Ovary (tissue), 9 donors: ENCODE results near the gene MAST4. TPM values are rescaled to one million over a fixed set of nuclear protein-coding genes. Genes with fewer than 3 reads are reported as not detected.

Experiments used
- DNase-seq, 5 donors: peaks; one replicate each; pipeline ENCODE4 v3.0.0-alpha.2; 2019 to 2020
- H3K27ac ChIP-seq, 2 donors: fragments of 200-600 bp; one replicate each; pipeline versions ENCODE4 v1.5.1 to v1.8.0; 2019 to 2022
- H3K27me3 ChIP-seq: fragments of 200-600 bp; one replicate; pipeline ENCODE4 v1.8.0; 2022
- H3K36me3 ChIP-seq: fragments of 200-600 bp; sonication (generic); one replicate; pipeline ENCODE4 v1.5.1; 2019
- H3K4me1 ChIP-seq: one replicate; pipeline ENCODE4 v1.8.1; 2013; ENCODE audit warnings: mild to moderate bottlenecking, moderate library complexity; ENCODE audit not compliant: insufficient read depth
- H3K4me3 ChIP-seq: fragments of 200-600 bp; sonication (generic); one replicate; pipeline ENCODE4 v1.5.1; 2017
- H3K9me3 ChIP-seq, 2 donors: fragments of 200-600 bp in 1 of 2; sonication (generic) in 1 of 2; one replicate each; pipeline versions ENCODE4 v1.5.1 to v1.8.1; 2013 to 2019; ENCODE audit warnings: mild to moderate bottlenecking in 1 of 2, moderate library complexity in 1 of 2
- CTCF ChIP-seq, 3 donors: fragments of 450-650 bp in 2 of 3; fragments of 200-600 bp in 1 of 3; IDR thresholded peaks; one replicate each; pipeline versions ENCODE4 v1.5.1 to v1.8.0; 2016 to 2022; ENCODE audit warnings: antibody characterized with exemption in 3 of 3, mild to moderate bottlenecking in 1 of 3
- EP300 ChIP-seq: sonication (generic); formaldehyde crosslinking; IDR thresholded peaks from one replicate; pipeline ENCODE4 v1.6.1; 2017; ENCODE audit warnings: antibody characterized with exemption
- POLR2A ChIP-seq: fragments of 450-650 bp; IDR thresholded peaks from one replicate; pipeline ENCODE4 v1.6.1; 2017; ENCODE audit warnings: antibody characterized with exemption, mild to moderate bottlenecking, moderate library complexity
- WGBS, 3 donors: extraction: QIAGEN DNeasy Blood & Tissue Kit in 1 of 3; methylation state at CpG; one replicate each; pipeline versions ENCODE4 v1.1.5 to v1.1.7; 2013 to 2017; 5-methylcytosine and 5-hydroxymethylcytosine counted together
- intact Hi-C, 4 donors: fragments of 100-400 bp; cut with DNase I; formaldehyde crosslinking; loops; one replicate each; pipeline versions ENCODE4 v1.11.0 to v1.15.1; 2022 to 2023
- polyA plus RNA-seq, 2 donors: library from polyadenylated mRNA; stranded (reverse); fragments of 200-250 nt in 1 of 2; fragments of 350-450 nt in 1 of 2; fragmentation: Illumina TruSeq in 1 of 2; extraction: RNeasy Lipid Tissue Mini Kit (QIAGEN cat#74804) in 1 of 2; gene quantifications; one replicate each; pipeline ENCODE4 v1.2.3, GENCODE V29; 2013 to 2014
- total RNA-seq, 7 donors: library from RNA; depleted of rRNA in 2 of 7; stranded (reverse); fragments of >200 nt in 2 of 7; fragmentation: NEBNext Ultra II Directional in 3 of 7; extraction: Animal tissue kit (Norgen Biotek cat#: 25700) in 3 of 7; gene quantifications; one replicate each; pipeline versions ENCODE4 v1.1.0 to v1.2.4, GENCODE V29; 2016 to 2023
- donor health status: DM: no; HTN: no; CAD: no; lungs with moderate emphysema.
- donor health status: DM: no; HTN: no; CAD: no.
- donor health status: Bipolar disorder and iron deficiency.
- donor health status: DM: yes; HTN: yes; CAD: no.
- donor health status: DM: no; HTN: no; CAD: no.
- donor health status: DM: yes; HTN: yes; CAD: no.

MAST4 gene
- total and polyA plus RNA-seq, 9 donors, result 11.6 to 86.3 (median 57.6) TPM

- TF ChIP-seq EP300, result no peak
- TF ChIP-seq CTCF (IDR thresholded peaks at IDR 0.05), result no peak
- no peak for TF ChIP-seq POLR2A
- Histone ChIP-seq H3K9me3 (no peaks in the 10 kb centered on the region), H3K36me3 (no peaks in the 10 kb centered on the region), H3K27ac (peak overlapping the region; percentile 56 to 69), H3K27me3 (no peaks in the 10 kb centered on the region), H3K4me3 (peak overlapping the region; percentile 61), H3K4me1 (peaks cover 5% of the 10 kb centered on the region)
- intact Hi-C loops, result no loop called here
- WGBS, 3 donors, result 0 to 1% (median 1%) methylated on average over 42 to 54 of the region's 54 CpGs
- DNase-seq, result peak; percentile 79 to 86 (median 80)
These were observed 407.9 kb downstream of the MAST4 start for GRCh38 chr5:67003935-67004729.

GRCh38 chr5:67004730-67005350 lies 408.6 kb downstream of the MAST4 start:
- no peaks in the 10 kb centered on the region for H3K9me3 ChIP-seq
- H3K27ac ChIP-seq, result peak overlapping the region; percentile 56 to 69
- H3K4me1 ChIP-seq, result peaks cover 7% of the 10 kb centered on the region
- intact Hi-C loops, result no loop called here
- peak overlapping the region; percentile 61 for H3K4me3 ChIP-seq
- TF ChIP-seq CTCF (IDR thresholded peaks at IDR 0.05), result no peak
- TF ChIP-seq POLR2A, result no peak
- no peak for TF ChIP-seq EP300
- H3K27me3 ChIP-seq, result no peaks in the 10 kb centered on the region
- no peak for DNase-seq
- H3K36me3 ChIP-seq, result no peaks in the 10 kb centered on the region
- WGBS, 3 donors, result 2 to 8% (median 2%) methylated on average over 11 of the region's 11 CpGs

GRCh38 chr5:67005737-67006499 lies 409.7 kb downstream of the MAST4 start:
- intact Hi-C loops, result no loop called here
- no peak overlapping the region for H3K27ac ChIP-seq
- 69 to 87% (median 83%) methylated on average over 3 of the region's 3 CpGs for WGBS, 3 donors

More at GRCh38 chr5:67005737-67006499, 409.7 kb downstream of the MAST4 start:
- Histone ChIP-seq H3K4me1 (peaks cover 8% of the 10 kb centered on the region), H3K4me3 (peak overlapping the region; percentile 61), H3K36me3 (no peaks in the 10 kb centered on the region), H3K9me3 (no peaks in the 10 kb centered on the region), H3K27me3 (no peaks in the 10 kb centered on the region)
- TF ChIP-seq CTCF (IDR thresholded peaks at IDR 0.05), result no peak
- TF ChIP-seq EP300, result no peak
- no peak for TF ChIP-seq POLR2A
- no peak for DNase-seq
